ENCODE measurements around the gene TIAM2.
"Not testable (repeated sequence)": the region's sequence is repeated elsewhere in the genome, so short reads cannot be mapped to it uniquely, and the experiment has no call there.

Gene TIAM2

GRCh38 chr6:155103816-155104366 lies 108.8 kb downstream of the TIAM2 start:
- DNase-seq: no peak

GRCh38 chr6:155106456-155107115 lies 111.5 kb downstream of the TIAM2 start:
- DNase-seq: no peak

DNA sequence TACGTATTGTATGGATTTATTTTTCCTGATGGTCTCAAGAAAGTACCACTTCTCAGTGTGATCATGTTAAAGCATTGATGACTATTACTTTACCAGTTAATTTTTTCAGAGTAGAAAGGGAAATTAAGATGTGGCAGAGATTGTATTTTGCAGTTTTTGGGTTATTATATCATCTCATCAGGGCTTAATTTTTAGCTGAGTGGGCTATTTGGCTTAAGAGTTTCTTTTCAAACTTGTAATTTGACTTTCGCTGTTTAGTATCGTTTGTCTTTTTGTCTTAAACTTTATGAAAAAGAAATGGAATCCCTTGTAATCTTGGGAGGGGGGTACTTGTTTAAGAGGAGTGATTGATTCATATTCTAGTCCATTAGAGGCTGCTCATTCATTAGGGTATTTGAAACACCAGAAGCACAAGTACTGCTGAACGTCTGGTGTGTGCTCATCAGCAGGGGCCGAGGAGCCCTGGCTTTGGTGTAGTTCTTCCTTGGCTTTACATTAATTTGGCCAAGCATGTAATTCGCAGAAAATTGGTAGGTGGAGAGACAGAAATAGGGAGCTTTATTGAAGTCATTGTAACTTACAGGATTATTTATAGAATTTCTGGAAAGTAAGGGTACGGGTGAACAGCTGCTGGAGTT lies 112.4 kb downstream of the TIAM2 start:
- peak in 1 of 2 experiments; percentile 10 for DNase-seq

DNA sequence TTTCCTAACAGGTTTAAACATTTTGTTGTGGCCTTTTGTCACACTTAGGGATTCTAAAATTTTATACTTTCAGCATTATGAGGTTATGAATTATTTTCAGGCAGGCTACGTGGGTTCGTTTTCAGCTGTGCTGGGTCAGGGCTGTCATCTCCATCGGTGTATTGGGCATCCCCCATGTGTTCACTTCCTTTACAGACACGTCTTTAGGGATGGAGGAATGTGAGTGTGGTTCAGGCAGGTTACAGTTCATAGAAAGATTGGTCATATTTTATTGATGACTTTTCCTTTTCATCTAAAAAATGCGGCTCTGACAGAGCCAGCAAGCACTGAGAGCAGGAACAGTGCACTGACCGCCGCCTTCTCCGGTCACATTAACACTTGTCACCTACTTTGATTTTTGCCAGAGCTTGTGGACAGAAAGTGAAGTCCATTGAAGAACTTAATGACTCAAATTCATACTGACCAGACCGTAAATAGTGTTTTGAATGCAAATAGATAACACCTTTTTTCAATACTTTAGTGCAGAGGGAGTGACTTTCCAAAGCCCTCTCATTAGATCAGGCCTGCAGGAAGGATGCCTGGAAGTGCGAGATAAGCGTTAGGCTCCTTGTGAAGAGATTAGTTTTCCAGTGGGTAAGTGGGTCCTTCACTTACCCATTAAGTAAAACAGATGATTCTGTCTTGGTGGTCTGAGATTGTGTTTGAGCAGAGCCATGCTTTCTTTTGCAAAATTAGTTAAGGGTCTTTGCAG lies 113.1 kb downstream of the TIAM2 start:
- peak; percentile 52 to 66 for DNase-seq

- no peak for DNase-seq
Measured at GRCh38 chr6:155110721-155111120, 115.6 kb downstream of the TIAM2 start.

DNA sequence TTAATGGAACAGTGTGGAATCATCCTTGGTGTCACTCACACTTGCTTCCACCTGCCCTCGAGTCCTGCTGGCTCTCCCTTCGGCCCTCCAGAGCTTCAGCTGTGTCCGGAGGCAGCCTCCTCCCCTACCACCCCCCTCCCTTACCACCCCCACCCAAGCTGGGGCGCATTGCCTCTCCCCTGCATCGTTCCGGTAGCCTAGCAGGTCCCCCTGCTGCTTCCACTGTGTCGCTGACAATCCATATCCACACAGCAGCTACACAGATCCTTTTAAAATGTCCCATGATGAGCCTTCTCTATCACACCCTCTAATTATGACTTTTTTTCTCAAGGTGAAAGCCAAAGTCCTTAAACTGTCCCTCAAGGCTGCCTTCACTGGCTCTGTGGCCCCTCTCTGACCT lies 117.6 kb downstream of the TIAM2 start:
- DNase-seq: no peak

DNA sequence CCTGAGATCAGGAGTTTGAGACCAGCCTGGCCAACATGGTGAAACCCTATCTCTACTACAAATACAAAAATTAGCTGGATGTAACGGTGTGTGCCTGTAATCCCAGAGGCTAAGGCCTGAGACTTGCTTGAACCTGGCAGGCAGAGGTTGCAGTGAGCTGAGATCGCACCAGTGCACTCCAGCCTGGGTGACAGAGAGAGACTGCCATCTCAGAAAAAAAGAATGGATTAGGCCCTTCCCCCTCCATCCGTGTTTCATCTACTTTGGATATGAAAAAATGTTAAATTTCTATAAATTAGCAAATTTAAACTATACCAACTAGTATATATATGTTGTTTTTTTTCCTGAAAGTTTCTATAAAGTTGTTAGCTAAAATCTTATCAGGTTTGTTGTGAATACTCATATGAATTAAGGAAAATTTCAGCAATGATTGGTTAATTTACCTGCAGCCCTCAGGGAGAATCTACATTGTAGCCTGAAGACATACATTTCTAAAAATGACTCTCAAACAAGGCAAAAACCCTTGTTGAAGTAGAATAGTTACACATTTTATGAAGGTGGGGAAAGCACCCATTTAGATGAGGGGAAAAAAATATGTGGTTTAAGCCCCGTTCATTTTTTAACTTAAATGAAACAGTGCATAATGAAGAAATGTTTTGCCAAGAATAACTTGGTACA lies 120.9 kb downstream of the TIAM2 start:
- DNase-seq: no peak

DNA sequence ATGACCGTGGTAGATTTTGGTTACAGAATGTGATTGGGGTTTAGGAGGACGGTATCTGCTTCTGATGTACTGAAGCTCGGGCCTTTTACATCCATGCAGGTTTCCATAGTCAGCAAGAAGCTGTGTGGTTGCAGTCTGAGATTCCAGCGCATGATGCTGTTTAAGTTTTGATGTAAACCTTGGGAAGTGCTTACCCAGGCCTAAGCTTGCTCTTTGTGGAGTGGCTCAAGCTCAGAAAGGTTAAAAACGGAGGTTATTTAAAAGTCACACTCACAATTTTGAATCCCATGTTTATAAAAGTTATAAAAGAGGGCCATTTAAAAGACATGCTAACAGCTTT lies 121.4 kb downstream of the TIAM2 start:
- DNase-seq: no peak

DNA sequence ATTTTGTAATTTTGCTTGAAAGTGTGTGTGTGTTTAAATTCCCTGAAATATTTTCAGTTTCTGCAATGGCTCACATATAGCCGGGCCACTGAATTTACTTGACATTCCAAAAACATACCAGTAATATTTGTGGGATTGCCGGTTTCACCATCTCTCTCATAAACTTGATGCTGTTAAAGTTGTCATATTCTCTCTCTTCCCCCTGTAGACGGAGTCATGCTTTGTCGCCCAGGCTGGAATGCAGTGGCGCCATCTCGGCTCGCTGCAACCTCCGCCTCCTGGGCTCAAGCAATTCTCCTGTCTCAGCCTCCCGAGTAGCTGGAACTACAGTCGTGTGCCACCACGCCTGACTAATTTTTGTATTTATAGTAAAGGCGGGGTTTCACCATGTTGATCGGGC lies 122.1 kb downstream of the TIAM2 start:
- DNase-seq: no peak

DNA sequence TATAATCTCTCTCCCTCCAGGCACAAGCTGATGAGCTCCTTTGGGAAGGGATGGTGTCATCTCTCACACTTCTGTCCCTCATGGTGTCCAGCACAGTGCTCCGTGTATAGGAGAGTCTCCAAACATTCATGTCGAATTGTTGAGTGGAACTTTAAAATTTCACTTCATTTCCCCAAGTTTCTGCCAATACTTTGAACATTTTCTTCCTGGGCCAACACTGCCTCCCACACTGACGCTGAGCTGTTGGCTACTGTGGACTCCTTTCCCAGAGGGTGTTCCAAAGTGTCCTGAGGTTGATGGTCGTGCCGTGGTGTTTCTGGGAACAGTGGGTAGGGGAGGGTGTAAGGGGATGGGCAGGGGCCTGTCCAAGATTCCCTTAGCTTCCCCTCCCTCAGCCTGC lies 122.7 kb downstream of the TIAM2 start:
- no peak for DNase-seq

DNA sequence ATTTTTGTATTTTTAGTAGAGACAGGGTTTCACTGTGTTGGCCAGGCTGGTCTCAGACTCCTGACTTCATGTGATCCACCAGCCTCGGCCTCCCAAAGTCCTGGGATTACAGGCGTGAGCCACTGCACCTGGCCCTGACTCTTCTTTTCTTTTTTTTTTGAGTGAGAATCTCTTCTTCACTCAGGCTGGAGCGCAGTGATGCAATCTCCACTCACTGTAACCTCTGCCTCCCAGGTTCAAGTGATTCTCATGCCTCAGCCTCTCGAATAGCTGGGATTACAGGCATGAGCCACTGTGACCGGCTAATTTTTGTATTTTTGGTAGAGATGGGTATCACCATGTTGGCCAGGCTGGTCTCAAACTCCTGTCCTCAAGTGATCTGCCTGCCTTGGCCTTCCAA lies 124.1 kb downstream of the TIAM2 start:
- DNase-seq: not testable (repeated sequence)

GRCh38 chr6:155120034-155120433 lies 124.9 kb downstream of the TIAM2 start:
- DNase-seq: peak; percentile 92 to 96

DNA sequence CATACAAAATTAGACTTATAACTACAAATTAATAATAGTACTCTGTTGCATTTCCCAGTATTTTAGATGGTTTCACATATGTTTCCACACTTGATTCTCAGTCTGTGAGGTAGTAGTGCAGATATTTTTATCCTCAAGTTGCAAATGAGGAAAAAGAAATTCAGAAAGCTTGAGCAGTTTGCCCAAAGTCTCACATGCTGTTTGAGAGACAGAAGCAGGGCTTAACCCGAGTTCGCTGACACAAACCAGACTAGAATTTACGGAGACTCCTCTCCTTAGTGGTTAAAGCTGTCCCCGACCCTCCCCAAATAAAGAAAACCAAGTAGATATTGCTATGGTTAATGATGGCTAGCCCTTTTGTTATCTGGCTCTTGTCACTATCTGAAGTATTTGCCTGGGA lies 126.2 kb downstream of the TIAM2 start:
- peak in 1 of 2 experiments; percentile 46 for DNase-seq

DNA sequence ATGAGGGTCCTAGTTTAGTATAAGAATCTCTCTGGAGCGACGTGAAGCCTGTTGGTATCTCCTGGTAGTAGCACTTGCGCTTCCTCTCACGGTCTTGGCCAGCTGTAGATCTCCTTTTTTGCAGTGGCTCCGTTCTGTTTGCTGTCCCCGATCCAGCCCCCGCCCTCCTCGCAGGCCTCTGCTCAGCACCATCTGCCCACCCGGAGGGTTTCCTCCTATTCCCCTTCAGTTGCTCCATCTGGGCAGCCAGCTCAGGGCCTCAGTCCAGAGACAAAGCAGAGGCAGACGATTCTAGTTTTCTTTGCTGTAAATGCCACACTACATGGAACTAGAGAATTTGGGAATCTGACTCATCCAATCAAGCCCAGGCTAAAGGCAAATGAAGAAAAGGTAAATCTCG lies 126.6 kb downstream of the TIAM2 start:
- DNase-seq: peak; percentile 89 to 94

DNA sequence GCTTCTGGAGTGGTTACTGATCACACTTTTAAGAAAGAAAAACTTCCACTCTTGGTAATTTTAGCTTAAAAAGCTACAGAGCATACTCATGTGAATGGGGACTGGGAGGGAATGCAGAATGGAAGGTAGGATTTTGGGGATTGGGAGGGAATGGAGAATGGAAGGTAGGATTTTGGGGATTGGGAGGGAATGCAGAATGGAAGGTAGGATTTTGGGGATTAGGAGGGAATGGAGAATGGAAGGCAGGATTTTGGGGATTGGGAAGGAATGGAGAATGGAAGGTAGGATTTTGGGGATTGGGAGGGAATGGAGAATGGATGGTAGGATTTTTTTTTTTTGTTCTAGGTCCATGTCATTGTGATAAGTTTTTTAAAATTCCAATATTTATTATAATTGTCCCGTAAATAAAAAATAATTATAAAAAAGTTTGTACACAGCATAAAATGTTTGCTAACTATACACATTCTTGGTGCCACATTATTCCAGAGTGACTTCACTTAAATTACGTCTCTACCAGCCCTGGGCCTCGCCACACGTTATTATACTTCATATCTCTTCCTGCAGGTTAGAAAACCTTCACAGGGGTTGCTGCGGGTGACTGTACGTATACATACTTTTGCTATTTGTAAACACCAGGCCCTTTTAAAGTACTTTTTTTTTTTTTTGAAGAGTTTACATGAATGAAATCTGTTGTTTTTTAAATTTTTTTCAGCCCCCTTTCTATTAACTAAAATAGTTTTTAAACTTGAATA lies 127.3 kb downstream of the TIAM2 start:
- DNase-seq: no peak

GRCh38 chr6:155123520-155123919 lies 128.4 kb downstream of the TIAM2 start:
- no peak for DNase-seq

DNA sequence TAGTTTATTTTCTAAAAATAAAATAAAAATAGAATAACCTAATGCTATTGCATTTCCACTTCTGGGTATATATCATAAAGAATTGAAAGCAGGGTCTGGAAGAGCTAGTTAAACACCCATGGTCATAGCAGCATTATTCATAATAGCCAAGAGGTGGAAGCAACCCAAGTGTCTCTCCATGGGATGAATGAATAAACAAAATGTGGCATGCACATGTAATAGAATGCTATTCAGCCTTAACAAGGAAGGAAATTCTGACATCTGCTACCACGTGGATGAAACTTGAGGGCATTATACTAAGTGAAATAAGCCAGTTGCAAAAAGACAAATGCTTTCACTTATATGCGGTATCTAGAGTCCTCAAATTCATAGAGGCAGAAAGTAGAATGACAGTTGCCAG lies 130.8 kb downstream of the TIAM2 start:
- no peak for DNase-seq

DNA sequence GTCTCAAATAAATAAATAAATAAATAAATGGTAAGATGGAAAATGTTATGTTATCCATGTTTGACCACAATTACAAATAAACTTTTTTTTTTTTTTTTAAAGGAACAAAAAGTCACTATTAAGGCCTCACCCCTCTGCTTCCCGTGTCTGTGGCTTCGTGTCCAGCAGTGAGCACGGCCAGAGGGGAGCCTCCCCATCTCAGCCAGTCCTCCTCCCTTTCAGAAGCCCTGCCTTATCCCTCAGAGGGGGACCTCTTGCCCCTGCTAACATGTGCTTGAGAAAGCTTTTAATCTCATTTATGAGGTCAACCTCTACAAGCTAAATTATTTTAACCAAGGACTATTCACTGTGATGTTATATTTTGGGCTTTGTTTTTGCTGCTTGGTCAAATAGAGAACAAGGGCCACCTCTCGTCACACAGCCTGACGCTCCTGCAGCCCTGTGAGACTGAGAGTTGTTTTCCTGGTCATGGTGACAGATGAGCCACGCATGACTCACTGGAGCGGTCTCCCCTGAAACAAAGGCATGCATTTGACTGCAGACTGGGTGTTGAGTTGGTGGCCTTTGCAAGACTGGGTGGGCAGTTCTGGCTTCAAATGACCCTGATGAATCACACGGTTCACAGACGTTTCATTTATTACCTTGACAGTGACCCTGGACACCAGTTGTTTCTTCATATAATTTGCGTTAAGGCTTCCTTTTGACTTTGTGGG lies 131.8 kb downstream of the TIAM2 start:
- DNase-seq: no peak

DNA sequence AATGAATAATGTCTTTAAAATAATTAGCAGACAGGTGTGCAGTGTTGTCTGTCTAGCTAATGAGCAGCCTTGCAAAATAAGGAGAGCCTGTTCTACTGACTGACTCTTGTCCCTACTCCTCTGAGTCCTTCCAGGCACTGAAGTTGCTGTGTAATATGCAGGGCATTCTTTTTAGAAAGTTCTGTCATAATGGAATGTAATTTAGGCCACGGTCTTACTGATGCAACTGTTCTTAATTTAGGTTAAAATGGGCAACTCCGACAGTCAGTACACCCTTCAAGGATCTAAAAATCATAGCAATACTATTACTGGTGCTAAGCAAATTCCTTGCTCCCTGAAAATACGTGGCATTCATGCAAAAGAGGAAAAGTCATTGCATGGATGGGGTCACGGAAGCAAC lies 133.9 kb downstream of the TIAM2 start:
- DNase-seq: no peak

DNA sequence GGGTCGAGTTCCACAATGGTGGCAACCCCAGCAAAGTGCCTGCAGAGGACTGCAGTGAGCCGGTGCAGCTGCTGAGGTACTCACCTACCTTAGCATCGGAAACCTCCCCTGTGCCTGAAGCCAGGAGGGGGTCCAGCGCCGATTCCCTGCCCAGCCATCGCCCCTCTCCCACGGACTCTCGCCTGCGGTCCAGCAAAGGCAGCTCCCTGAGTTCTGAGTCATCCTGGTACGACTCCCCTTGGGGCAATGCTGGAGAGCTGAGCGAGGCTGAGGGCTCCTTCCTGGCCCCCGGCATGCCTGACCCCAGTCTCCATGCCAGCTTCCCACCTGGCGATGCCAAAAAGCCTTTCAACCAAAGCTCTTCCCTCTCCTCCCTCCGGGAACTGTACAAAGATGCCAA lies 134.6 kb downstream of the TIAM2 start:
- DNase-seq: no peak

- DNase-seq: no peak
Measured at GRCh38 chr6:155130161-155130853, 135.2 kb downstream of the TIAM2 start.
